Measurements from ENCODE around the gene ATXN7L1.

ATXN7L1 gene

DNA sequence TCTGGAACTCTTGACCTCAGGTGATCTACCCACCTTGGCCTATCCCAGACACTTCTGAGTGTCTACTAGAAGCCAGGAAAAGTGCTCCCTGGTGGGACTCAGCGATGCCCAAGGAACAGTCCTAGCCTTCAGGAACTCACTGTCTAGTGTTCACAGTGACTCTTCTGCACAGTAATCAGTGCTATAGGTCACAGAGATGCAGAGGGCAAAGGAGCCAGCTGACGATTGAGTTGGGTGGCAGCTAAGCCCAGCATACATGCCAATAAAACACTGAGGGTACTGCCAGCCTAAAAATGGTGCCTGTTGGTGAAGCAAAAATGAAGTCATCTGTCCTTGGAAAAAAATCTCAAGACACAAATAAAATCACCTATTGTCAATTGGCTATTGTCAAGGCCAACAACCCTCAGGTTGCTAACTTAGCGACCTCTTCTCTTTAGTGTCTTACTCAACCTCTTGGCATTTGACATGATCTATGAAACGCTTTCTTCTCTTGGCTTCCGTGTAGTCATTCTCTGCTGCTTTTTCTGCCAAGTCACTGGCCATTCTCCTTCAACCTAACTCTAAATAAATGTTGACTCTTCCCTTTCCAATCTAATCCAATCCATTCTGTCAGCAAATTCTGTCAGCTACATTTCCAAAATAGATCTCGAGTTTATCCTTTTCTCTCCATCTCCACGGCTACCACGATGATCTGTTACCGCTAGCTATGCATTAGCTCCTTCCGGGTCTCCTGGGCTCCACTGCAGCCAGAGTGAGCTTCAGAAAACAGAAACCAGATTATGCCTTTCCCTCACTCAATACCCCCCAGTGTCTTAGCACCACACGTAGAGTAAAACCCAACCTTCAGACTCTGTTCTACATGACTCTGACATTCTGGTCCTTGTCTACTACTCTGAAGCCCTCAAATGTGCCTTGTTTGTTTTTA lies 99.2 kb downstream of the ATXN7L1 start:
- DNase-seq (ENCODE audit: low spot score) = no peak

DNA sequence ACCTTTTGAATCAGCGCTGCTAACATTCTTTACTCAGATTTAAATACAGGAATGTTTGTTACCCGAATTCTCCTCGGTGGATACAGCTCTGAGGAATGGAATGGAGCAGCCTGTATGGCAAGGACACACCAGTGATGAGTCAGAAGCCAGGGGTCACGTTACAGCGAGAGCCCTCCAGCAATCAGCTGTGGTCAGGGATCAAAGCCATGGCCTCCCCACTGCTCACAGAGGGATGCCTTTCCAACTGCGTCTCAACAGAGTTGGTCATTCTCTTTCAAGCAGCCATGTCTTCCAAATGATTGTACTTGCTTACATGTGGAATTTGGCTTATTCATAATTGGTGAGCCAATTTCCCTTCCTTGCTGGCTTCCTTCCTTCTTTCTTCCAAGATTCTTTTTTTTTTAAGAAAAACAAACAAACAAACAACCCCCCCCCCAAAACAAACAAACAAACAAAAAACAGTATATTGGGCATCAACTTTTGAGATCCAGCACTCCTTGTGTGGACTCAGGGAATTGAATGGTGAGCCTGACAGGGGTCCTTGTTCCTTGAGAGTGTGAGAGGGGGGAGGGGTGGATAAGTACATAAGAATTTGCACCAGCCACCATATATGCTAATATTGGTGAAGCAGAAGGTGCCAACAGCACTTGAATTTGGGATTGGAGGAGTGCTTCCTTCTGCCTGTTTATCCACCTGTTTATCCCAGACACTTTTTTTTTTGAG lies 100.2 kb downstream of the ATXN7L1 start:
- DNase-seq (ENCODE audit: low spot score) = peak; percentile 89

DNA sequence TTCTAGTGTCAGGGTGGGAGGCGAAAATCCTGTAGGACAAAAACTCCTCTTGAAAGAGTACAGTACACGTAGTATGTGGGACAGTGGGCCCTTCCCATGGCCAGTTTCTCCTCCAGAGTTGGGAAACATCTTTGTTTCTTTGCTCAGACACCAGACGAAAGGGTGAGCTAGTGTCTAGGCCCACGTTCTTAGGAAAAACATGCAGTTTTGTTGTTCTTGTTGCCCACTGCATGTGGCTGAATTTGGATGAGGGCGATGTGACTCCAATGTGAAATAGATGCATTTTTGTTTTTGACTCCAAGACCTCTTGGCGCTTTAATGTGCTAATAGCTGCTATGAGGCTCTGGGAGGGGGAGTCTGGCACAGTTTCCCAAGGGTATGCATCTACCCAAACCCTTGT lies 100.8 kb downstream of the ATXN7L1 start:
- DNase-seq (ENCODE audit: low spot score) = no peak

DNA sequence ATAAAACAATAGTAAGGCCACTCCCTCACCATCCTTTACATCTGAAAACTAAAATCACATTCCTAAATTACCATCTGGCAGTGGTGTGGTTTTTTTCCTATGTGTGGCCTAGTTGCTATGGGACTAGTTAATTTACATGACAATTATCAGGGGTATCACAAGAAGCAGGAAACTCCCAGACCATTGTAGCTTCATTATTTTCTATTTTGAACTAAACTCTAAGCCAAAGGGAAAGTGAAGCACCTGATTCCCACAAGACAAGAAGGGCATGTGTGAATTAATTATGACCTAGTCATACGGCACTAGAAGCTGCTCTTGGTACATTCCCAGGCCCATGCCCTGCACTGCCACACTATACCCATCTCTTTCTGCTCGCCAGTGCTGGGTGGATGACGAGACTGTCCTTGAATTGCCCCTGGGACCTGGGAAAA lies 103.4 kb downstream of the ATXN7L1 start:
- DNase-seq (ENCODE audit: low spot score) = no peak

DNA sequence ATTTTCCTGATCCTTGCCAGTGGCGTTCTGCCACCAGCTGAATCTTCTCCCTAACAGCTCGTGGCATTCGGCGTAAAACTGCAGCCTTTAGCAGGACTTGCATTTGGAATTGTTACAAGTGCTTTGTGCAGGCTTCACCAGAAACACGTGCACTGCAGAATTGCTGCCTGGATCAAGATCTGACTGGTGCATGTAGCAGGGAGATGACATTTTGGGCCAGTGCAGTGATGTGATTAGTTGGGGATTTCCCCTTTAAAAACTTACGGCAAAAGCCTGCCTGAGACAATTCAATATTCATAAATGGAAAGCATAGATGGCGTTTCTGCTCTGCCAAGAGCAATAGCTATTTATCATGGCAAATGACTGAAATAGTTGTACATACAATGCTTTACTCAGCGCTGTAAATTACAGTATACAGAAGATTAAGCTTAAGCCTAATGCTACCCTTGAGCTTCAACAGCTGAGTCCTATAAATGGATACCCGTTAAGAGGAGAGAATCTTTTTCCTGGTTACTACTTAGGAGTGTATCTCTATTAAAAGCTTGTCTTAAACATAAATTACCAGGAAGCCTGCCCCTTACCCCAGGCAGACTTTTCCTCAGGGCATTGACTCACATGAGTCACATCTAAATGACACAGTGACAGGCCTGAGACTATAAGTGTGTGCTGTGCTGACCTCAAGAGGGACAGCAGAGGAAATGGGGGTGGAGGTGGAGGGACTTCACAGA lies 106.3 kb downstream of the ATXN7L1 start:
- no peak for DNase-seq (ENCODE audit: low spot score)

DNA sequence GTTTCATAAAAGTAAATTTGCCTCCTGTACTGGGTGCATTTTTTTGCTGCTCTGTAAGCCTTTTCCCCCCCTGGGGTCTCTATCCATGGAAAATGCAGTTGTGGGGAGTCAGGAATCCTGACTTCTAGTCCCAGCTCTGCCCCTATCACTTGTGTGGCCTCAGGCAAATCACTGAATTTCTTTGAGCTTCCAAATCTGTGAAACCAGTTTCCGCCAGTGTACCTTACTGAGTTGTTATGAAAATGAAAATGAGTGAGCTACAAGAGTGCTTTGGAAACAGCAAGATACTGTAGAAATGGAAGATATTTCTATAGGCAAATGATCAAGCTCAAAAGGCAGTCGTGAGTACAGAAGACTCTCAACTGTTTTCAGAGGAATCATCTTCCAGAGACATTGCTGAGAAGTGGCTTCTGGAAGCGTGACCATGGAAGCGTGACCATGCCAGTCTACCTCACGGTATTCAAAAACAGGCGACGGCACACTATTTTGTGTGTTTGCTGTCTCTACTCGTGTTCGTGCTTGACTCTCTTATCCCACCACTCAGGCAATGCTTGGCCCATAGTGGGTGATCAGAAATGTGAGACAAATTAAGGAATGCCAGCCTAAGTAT lies 107.4 kb downstream of the ATXN7L1 start:
- no peak for DNase-seq (ENCODE audit: low spot score)

DNA sequence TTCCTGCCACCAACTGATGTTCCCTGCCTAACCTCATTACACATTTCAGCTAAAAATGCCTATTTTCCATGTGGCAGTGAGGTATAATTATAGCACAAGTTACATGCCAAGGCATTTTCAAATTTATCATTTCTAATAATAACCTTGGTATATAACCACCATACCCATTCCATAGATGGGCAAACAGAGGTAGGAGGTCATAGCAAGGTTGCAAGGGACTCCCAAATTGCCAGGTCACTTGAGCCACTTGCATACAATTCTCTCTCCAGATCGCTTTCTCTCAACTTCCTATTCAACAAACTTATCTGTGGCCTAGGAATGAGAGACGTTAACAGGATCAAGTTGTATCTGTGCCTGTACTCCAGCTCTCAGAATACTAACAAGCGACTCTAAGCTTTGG lies 108.3 kb downstream of the ATXN7L1 start:
- no peak for DNase-seq (ENCODE audit: low spot score)

DNA sequence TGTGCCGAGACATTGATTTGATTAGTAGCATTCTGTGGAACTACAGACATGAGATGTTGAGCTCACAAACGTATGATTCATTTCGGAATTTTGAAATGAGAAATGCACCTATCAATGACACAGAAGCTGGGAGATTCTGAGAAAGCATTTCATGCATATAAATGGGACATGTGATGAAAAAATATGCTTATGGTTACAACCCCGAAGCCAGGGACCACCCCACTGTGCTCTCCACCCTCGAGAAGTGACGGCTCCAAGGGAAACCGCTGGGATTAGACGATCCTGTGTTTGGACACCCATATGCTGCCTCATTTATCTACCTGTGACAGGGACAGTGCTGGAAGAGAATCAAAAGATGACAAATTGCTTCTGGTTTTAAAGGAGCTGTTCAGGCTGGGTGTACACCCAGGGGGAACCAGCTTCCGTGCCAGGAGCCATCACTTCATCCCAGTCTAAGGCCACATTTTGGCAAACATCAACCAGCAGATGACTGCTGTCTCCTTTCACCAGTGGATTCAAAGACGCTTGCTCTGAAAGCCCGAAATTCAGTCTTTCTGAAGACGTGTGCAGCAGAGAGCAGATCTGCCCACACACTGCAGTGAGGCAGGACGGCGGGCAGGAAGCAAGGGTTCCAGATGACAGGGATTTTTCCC lies 109.9 kb downstream of the ATXN7L1 start:
- DNase-seq (ENCODE audit: low spot score) = no peak

DNA sequence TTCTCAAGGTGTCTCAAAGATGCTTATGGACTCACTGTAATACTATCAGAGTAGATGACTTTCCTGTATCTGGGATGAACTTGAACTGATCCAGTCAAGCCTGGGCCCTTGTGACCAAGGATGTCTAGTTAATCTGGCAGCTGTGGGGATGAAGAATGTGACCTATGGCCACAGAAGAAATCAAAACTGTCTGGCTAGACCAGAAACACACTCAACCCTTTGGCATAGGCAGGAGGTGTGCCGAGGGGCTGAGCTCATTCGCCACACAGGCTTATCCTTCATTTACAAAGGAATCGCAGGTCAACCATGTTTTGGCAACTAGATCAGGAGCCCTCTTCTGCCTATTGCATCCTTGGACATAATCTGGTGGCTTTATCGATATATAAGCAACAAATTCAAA lies 110.6 kb downstream of the ATXN7L1 start:
- DNase-seq (ENCODE audit: low spot score) = no peak

DNA sequence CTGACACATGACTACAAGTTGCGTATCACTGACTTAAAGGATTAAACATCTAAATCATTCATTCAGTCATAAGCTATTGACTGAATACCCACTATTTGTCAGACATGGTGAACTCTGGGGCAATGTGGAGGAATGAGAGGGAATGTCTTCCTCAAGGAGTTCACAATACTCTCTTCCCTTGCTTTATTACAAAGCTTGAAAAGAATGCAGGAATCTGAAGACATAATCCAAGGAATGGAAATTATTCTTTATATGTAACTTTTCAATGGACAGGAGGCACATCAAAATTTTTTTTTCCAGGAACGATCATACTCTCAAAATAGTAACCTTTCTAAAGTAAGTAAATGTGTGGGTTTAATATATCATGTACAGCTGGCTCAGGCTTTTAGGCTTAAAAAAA lies 111.9 kb downstream of the ATXN7L1 start:
- DNase-seq (ENCODE audit: low spot score) = no peak

DNA sequence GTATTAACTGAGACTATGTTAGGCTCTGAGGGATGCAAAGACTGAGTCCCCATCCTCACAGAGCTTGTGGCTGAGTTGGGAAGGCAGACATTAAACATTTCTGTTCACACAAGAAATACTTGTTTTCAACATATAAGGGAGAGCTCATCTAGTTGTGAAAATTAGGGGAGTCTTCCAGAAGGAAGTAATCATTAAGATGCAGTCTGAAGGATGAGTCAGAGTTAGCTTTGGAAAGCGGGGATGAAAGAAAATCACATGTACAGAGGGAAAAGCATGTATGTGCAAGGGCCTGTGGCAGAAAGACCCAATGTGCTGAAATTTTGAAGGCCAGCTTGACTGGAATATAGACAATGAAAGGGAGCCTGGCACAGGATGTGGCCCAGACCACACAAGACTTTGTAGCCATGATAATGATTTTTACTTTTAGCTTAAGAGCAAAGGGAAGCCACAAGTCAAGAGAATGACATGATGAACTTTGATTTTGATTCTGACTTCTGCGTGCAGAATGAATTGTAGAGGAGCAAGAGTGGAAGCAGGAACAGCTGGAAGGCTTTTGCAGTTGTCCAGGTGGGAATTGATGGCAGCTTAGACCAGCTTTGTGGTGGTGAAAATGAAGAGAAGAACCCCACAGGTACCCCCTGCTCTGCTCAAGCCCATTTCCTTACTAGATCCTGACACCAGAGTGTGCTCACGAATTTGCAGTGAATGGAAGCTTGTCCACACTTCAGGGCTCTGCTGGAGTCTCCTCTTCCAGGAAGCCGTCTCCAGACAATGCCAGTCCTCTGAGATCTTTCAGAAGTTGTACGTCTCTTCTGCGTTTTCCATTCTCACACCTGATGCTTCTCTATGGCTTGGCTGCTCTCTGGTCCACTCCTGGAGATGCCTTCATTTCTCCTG lies 115.6 kb downstream of the ATXN7L1 start:
- DNase-seq (ENCODE audit: low spot score) = no peak

DNA sequence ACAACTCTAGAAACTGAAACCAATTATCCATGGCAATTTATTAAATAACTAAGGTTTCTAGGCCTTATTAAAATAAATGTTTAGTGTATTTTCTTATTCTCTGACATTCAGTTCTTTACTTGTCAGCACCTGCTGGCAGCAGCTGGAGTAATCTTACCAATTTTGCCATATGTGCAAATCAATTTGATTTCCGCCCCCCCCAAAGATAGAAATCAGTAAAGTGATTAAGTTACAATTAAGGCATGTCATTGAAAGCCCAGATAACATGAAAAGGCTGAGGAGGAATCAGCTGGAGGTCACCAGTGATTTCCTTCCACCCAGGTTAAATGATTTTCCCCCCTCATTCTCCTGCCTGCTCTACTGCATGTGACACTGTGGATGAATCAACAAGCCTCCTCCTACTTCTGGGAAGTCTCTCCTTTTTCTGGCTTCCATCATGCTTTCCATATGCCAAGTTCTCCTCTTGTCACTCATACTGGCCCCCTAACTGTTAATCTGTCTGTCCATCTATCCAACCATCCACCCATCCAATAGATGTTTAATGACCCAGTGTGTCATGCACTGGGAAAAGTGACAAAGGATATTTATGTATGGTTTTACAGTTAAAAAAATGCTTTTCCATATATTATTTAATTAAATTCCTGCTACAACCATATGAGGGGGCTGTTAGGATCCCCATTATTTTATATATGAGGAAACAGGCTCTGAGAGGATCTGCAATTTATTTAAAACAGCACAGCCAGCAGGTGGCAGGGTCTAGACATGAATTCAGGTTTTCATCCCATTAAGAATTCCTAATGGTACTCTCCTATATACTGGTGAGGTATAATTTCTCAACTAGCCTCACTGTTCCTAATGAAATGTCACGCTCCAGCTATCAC lies 116.5 kb downstream of the ATXN7L1 start:
- peak; percentile 34 for DNase-seq (ENCODE audit: low spot score)

DNA sequence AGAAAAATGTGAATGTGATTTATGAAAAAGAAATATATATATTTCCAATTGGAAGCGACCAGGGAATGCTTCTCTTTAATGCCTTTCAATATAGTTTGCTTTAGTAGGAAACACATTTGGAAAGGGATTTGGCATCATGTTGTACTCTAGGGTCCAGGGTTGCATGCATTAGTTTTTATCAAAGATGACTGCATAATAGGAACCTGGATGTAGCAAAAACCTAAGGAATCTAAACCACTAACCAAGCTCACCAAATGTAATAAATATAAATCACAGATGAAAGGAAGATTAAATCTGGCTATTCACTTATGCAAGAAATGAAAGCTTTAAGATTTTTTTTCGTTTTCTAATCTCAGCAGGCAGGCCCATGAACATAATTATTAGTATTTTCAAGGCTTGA lies 120.0 kb downstream of the ATXN7L1 start:
- DNase-seq (ENCODE audit: low spot score) = no peak

DNA sequence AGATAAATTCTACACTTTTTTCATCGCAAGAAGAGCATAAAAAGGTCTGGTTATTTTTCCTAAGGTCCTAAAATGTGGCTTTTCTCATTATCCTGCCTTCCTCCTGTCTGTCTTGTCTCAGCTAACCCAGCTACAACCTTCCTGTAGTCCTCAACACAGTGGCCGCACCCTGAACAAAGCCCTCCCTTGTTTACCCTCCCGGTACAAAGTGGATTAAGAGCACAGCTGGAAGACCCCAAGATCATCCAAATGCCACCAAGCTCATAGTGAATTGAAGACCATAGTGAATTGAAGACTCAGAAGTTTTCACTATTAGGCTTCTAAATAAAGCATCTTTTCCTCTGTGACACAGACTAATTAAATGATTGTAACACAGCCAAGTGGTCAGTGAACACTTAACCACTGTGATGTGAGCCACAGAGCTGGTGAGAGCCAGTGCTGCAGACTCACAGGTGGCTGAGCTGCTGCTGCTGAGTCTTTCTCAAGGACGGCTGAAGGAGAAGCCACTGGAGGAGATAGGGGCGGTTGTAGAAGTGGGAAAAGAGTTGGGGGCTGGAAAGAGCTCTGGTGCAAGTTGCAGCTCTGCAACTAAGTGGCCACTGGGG lies 123.6 kb downstream of the ATXN7L1 start:
- no peak for DNase-seq (ENCODE audit: low spot score)

DNA sequence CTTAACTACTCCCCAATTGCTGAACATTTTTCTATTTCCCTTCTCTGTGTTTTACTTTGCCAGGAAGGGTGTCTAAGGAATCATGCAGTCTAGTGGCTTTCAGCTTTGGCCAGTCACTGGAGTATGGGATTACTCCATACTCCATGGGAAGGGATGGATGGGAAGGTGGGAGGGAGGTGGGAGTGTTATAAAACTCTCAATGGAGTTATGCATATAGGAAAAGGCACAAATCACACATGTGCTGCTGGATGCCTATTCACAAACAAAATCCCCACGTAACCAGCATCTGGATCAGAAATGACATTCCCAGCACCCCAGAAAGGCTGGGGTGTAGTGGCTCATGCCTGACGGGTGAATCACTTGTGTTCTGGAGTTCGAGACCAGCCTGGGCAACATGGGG lies 125.3 kb downstream of the ATXN7L1 start:
- no peak for DNase-seq (ENCODE audit: low spot score)

DNA sequence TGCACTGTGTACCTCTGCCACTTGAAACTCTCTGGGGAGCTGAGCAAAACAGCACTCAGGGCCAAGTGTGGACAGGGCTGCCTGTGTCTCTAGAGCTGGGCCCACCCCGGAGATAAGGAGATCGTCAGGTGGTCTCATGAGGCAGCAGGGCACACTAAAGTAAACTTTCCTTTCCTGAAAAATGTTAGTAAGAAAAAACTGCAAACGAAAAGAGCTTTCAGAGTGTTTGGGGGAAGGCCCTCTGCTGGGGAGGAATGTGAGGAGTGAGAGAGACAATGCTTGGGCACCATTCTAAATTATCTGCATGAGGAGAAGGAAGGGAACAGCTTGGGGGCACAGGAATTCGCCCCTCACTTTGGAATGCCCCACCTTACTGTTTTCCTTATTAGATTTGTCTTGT lies 127.7 kb downstream of the ATXN7L1 start:
- no peak for DNase-seq (ENCODE audit: low spot score)

DNA sequence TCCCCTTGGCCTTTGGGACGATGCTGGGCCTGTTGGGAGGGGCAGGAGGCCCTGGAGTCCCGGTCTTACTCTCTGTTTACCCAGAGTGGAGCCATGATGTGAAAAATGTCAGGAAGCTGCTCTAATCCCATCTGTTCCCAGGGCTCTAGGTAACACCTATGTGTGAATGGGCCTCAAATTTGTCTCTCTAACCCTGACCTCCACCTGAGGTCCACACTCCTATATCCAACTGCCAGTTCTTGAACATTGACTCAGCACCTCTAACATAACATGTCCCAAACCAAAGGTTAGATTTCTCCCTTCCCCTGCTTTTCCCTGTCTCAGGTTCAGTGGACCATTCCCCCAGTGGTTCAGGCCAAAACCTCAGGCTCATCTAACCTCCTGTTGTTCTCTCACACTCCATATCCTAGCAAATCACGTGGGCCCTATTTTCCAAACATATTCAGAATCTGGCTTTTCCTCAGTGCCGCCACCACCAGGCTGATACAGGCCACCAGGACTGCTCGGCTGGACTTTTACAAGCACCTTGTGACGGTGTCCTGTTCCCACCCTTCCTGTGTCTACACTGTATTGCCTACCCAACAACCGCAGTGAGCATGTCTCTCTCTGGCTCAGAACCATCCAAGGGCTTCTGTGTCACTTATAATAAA lies 130.6 kb downstream of the ATXN7L1 start:
- DNase-seq (ENCODE audit: low spot score) = no peak

DNA sequence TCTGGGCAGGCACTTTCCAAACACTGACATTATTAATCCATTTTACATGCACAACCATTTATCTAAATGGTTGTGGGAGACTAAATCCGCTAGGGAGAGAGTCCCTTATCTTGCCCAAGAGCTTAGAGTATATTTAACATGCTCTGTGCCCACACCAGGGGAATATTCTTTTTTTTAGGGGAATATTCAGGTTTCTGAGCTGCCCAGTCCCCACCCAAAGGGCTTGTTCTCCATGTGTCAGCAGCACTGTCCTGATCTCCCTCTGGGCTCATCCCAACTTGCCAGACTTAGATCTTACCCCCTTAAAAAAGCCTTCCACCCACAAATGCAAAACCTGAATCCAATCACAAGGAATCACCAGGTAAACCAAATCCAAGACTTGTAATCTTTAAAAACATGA lies 132.1 kb downstream of the ATXN7L1 start:
- no peak for DNase-seq (ENCODE audit: low spot score)
